Right lobe of liver (tissue), 6 donors: ENCODE measurements around the gene CORO2A. TPM values are rescaled to one million over a fixed set of nuclear protein-coding genes. Genes with fewer than 3 reads are reported as not detected.
"Not testable (repeated sequence)": the region's sequence is repeated elsewhere in the genome, so short reads cannot be mapped to it uniquely, and the experiment has no call there.

Source experiments
- ATAC-seq, 4 donors: fragments of 200-7000 bp; cut with Tn5 transposase; one replicate each; pipeline ENCODE4 v1.9.1; 2020; ENCODE audit warnings: mild to moderate bottlenecking in 4 of 4, moderate library complexity in 4 of 4
- DNase-seq, 3 donors: peaks; one replicate each; pipeline ENCODE4 v3.0.0-alpha.2; 2020
- H3K27ac ChIP-seq, 3 donors: fragments of 200-600 bp; one replicate each; pipeline ENCODE4 v1.8.0; 2022
- H3K27me3 ChIP-seq, 2 donors: fragments of 200-600 bp; one replicate each; pipeline ENCODE4 v1.8.0; 2022
- H3K36me3 ChIP-seq, 4 donors: fragments of 200-600 bp; sonication (generic) in 1 of 4; one replicate each; pipeline versions ENCODE4 v1.5.1 to v1.8.0; 2017 to 2022; ENCODE audit warnings: control low read depth in 1 of 4
- H3K4me1 ChIP-seq, 4 donors: fragments of 200-600 bp; sonication (generic) in 1 of 4; one replicate each; pipeline versions ENCODE4 v1.5.1 to v1.8.0; 2017 to 2022; ENCODE audit warnings: control low read depth in 1 of 4
- H3K4me3 ChIP-seq, 3 donors: fragments of 200-600 bp; one replicate each; pipeline ENCODE4 v1.8.0; 2022
- H3K9me3 ChIP-seq, 4 donors: fragments of 200-600 bp; sonication (generic) in 1 of 4; one replicate each; pipeline versions ENCODE4 v1.5.1 to v1.8.0; 2017 to 2022; ENCODE audit warnings: control low read depth in 1 of 4
- POLR2A ChIP-seq: fragments of 450-650 bp; IDR thresholded peaks from one replicate; pipeline ENCODE4 v1.6.1; 2017; ENCODE audit warnings: antibody characterized with exemption, mild to moderate bottlenecking
- WGBS: methylation state at CpG from one replicate; pipeline ENCODE4 v1.1.6; 2018; ENCODE audit warnings: low coverage, low lambda C conversion rate; ENCODE audit not compliant: insufficient coverage; ENCODE audit errors: missing lambda C conversion rate; 5-methylcytosine and 5-hydroxymethylcytosine counted together
- intact Hi-C, 2 donors: fragments of 100-400 bp; cut with DNase I; formaldehyde crosslinking; loops; one replicate each; pipeline versions ENCODE4 v1.11.2 to v1.14.1; 2022
- total RNA-seq, 6 experiments: library from RNA; depleted of rRNA in 2 of 6; stranded (reverse); fragments of >200 nt in 2 of 6; fragmentation: NEBNext Ultra II Directional in 3 of 6; extraction: Animal tissue kit (Norgen Biotek cat#: 25700) in 3 of 6; gene quantifications; one replicate each; pipeline versions ENCODE4 v1.1.0 to v1.2.4, GENCODE V29; 2016 to 2023
- TF ChIP-seq, protein P1 (sequence below), 4 donors: fragments of 200-600 bp in 3 of 4; fragments of 450-650 bp in 1 of 4; IDR thresholded peaks; one replicate each; pipeline versions ENCODE4 v1.5.1 to v1.8.0; 2016 to 2022; ENCODE audit warnings: antibody characterized with exemption in 4 of 4, mild to moderate bottlenecking in 2 of 4
- donor health status: DM: no; HTN: yes; CAD: no.
- donor health status: DM: no; HTN: no; CAD: no.
- donor health status: DM: no; HTN: no; CAD: no.
- donor health status: DM: no; HTN: yes; CAD: no.
- donor health status: DM: no; HTN: yes; CAD: no.

The CORO2A gene
- total RNA-seq, 6 experiments from 2014 or later: 0.67 to 6.2 (median 3.3) TPM

DNA sequence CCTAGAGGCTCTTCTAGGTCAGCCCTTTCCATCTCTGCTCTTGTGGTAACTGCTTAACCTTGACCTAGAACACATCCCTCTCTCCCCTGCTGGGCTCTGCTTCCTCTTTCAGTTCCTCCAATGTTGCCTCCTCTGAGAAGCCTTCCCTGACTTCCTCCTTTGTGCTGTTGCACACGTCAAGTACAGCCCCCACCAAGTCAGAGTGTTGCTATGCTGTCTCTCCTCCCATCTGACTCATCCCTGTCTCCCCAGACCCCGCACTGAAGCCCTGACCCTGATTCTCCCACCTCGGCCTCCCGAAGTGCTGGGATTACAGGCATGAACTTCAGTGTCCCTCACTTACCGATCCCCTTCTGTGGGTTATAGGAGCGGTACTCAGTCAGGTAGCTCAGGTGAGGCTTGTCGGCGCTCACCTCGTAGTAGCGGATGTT is 63.0 kb downstream of the CORO2A start:
- H3K36me3 ChIP-seq: no peaks in the 10 kb centered on the region
- H3K27ac ChIP-seq: no peak overlapping the region
- peak; percentile 60 to 86 (median 70) for ATAC-seq

DNA sequence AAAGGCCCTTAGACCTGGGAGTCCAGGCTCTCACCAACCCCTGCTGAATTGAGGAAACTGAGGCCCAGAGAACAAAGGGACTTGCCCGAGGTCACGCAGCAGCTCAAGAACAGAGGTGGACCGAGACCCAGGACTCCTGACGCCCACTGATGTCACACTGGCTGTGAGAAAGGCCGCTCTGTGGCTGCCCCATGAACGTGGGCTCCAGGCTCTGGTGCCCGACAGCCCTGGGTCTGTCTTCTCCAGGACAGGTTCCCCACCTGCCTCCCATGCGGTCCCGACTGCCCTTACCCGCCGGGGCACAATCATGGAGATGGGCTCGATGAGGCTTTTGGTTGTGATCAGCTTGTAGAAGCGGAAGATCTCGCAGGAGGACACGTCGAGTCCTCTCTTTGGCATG is 64.1 kb downstream of the CORO2A start:
- H3K36me3 ChIP-seq: no peaks in the 10 kb centered on the region
- DNase-seq (no peak), ATAC-seq (no peak)
- H3K4me1 ChIP-seq: no peaks in the 10 kb centered on the region
- no CpG with 5 or more reads among the region's 16 CpGs for WGBS
- H3K4me3 ChIP-seq: no peak overlapping the region
- TF ChIP-seq POLR2A: no peak
- TF ChIP-seq, protein P1, sequence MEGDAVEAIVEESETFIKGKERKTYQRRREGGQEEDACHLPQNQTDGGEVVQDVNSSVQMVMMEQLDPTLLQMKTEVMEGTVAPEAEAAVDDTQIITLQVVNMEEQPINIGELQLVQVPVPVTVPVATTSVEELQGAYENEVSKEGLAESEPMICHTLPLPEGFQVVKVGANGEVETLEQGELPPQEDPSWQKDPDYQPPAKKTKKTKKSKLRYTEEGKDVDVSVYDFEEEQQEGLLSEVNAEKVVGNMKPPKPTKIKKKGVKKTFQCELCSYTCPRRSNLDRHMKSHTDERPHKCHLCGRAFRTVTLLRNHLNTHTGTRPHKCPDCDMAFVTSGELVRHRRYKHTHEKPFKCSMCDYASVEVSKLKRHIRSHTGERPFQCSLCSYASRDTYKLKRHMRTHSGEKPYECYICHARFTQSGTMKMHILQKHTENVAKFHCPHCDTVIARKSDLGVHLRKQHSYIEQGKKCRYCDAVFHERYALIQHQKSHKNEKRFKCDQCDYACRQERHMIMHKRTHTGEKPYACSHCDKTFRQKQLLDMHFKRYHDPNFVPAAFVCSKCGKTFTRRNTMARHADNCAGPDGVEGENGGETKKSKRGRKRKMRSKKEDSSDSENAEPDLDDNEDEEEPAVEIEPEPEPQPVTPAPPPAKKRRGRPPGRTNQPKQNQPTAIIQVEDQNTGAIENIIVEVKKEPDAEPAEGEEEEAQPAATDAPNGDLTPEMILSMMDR (IDR thresholded peaks at IDR 0.05): no peak
- intact Hi-C loops: loop anchor here in 1 of 2 donors (10.0 kb wide), 1 partner anchor 66 kb away; the partner anchor contains the start of gene CORO2A
- no peak overlapping the region for H3K27ac ChIP-seq
- no peaks in the 10 kb centered on the region for H3K27me3 ChIP-seq
- no peaks in the 10 kb centered on the region for H3K9me3 ChIP-seq

More for the DNA sequence above, 63.0 kb downstream of the CORO2A start:
- intact Hi-C loops: loop anchor here in 1 of 2 donors (10.0 kb wide), 1 partner anchor 65 kb away; the partner anchor contains the start of gene CORO2A
- no peak for DNase-seq
- no peaks in the 10 kb centered on the region for H3K27me3 ChIP-seq
- no peaks in the 10 kb centered on the region for H3K4me1 ChIP-seq
- WGBS: 56% methylated on average over 5 of the region's 10 CpGs
- TF ChIP-seq, protein P1 (IDR thresholded peaks at IDR 0.05): no peak
- no peak for TF ChIP-seq POLR2A
- H3K9me3 ChIP-seq: no peaks in the 10 kb centered on the region
- H3K4me3 ChIP-seq: no peak overlapping the region

DNA sequence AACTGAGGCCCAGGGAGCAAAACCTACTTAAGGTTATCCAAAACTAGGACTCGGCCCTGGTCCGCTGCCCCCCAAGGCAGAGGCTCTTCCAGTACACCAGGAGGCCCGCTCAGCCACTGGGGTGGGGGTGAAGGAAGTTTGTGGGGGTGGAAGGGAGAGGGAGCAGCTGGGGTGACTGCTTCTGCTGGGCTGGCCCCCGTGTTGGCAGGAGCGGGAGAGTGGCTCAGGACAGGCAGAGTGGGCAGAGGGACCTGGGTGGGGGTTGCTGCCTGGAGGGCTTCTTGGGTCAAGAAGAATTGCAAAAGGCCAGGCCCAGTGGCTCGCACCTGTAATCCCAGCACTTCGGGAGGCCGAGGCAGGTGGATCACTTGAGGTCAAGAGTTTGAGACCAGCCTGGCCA is 65.2 kb downstream of the CORO2A start:
- Histone ChIP-seq H3K4me3 (no peak overlapping the region), H3K9me3 (no peaks in the 10 kb centered on the region), H3K27me3 (no peaks in the 10 kb centered on the region), H3K27ac (no peak overlapping the region), H3K36me3 (no peaks in the 10 kb centered on the region), H3K4me1 (no peaks in the 10 kb centered on the region)
- DNase-seq (no peak), ATAC-seq (no peak)
- WGBS: 96% methylated on average over 4 of the region's 8 CpGs
- TF ChIP-seq POLR2A: no peak
- TF ChIP-seq, protein P1 (IDR thresholded peaks at IDR 0.05): no peak
- intact Hi-C loops: loop anchor here in 1 of 2 donors (10.0 kb wide), 1 partner anchor 68 kb away; the partner anchor contains the start of gene CORO2A

DNA sequence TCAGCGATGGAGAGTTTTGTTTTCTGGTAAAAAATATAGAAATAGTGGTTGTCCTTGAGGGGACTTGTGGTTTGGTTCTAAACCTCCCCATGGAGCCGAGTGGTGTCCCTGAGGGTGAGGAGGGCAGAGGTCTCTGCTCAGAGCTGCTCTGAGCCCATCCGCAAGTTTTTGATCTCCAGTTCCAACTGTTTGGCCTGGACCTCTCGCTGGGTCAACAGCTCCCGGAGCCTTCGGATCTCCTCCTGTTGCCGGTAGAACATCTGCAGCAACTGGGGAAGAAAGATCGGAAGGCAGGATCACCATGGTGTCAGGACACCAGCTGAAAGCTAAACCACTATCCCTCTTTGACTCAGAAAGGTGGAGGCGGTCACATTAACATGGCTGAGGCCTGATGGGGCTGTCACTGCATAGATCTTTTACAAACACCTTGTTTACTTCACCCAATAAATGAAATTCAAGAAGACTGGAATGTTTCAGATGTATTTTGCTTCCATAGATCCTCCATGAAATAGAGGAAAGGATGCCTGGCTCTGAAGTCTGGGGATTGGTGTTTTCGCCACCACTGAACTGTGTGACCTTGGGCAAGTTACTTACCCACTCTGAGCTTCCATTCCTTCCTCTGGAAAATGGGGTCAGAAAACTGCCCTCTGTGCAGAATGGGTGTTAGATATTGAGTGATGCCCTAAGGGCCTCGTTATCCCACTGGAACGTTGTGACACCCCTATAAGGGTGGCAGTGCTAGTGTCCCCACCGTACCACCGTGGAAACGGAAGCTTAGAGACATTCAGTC is 67.6 kb downstream of the CORO2A start:
- Histone ChIP-seq H3K27ac (no peak overlapping the region), H3K4me3 (no peak overlapping the region), H3K27me3 (no peaks in the 10 kb centered on the region), H3K4me1 (peaks cover 0 to 3% (median 0%) of the 10 kb centered on the region in 4 donors), H3K9me3 (no peaks in the 10 kb centered on the region), H3K36me3 (no peaks in the 10 kb centered on the region)
- TF ChIP-seq, protein P1 (IDR thresholded peaks at IDR 0.05): no peak
- TF ChIP-seq POLR2A: no peak
- 94% methylated on average over 2 of the region's 15 CpGs for WGBS
- DNase-seq (no peak), ATAC-seq (no peak)
- intact Hi-C loops: loop anchor here in 1 of 2 donors (10.0 kb wide), 1 partner anchor 70 kb away; the partner anchor contains the start of gene CORO2A

DNA sequence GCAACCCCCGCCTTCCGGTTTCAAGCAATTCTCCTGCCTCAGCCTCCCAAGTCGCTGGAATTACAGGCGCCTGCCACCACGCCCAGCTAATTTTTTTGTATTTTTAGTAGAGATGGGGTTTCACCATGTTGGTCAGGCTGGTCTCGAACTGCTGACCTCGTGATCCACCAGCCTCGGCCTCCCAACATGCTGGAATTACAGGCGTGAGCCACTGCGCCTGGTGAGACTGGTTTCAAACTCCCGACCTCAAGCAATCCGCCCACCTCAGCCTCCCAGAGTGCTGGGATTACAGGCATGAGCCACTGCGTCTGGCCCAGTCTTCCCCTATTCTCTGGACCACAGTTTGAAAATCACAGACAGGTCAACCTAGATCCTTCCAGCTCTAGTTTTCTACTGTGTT is 68.3 kb downstream of the CORO2A start:
- H3K9me3 ChIP-seq, H3K4me1 ChIP-seq, ATAC-seq, DNase-seq, H3K4me3 ChIP-seq, H3K27me3 ChIP-seq, H3K36me3 ChIP-seq, H3K27ac ChIP-seq: not testable (repeated sequence)
- intact Hi-C loops: loop anchor here in 1 of 2 donors (10.0 kb wide), 1 partner anchor 71 kb away; the partner anchor contains the start of gene CORO2A
- WGBS: 100% methylated on average over 9 of the region's 13 CpGs
